GM18507 (cell line): ENCODE results near the gene SYVN1.

ENCODE experiments used
- DNase-seq: peaks from one replicate; pipeline ENCODE4 v3.0.0; 2011; ENCODE audit warnings: low read depth; ENCODE audit not compliant: insufficient read length; ENCODE audit errors: extremely low spot score
- FAIRE-seq: peaks from 2 replicates; lab custom pipeline; 2011; peaks lifted over from hg19 to GRCh38; lab: Jason Lieb, UNC

The SYVN1 gene

DNA sequence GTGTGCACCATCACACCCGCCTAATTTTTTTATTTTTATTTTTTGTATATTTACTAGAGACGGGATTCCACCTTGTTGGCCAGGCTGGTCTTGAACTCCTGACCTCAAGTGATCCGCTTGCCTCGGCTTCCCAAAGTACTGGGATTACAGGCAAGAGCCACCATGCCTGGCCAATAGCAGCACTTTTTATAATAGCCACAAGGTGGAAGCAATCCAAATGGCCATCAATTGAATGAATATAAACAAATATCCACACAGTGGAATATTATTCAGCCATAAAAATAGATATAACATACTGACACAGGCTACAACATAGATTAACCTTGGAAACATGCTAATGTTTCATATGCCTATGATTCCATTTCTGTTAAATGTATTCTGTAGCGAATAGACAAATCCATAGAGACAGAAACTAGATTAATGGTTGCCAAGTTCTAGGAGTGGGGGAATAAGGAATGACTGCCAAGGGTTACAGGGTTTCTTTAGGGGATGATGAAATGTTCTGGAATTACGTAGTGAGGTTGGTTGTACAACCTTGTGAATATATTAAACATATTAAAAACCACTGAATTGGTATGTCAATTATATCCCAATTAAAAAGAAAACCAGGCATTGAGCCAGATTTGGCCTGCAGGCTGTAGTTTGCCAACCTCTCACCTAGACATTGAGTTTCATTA is 33.5 kb downstream of the SYVN1 start:
- FAIRE-seq = no peak
- no peak for DNase-seq

DNA sequence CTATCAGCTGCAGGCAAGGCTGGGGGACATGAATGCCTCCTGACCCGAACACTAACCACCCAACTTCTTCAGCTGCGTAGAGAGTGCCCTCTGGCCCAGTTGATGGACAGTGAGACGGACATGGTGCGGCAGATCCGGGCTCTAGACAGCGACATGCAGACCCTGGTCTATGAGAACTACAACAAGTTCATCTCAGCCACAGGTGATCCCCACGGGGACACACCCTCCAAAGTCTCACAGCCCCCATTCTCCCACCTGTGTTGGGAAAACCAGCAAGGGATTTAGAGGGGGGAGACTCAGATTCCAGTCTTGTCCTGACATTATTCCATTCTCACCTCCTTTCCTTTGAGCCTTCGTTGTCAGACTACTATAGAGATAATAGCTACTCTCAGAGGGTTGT is 37.4 kb downstream of the SYVN1 start:
- no peak for FAIRE-seq

DNA sequence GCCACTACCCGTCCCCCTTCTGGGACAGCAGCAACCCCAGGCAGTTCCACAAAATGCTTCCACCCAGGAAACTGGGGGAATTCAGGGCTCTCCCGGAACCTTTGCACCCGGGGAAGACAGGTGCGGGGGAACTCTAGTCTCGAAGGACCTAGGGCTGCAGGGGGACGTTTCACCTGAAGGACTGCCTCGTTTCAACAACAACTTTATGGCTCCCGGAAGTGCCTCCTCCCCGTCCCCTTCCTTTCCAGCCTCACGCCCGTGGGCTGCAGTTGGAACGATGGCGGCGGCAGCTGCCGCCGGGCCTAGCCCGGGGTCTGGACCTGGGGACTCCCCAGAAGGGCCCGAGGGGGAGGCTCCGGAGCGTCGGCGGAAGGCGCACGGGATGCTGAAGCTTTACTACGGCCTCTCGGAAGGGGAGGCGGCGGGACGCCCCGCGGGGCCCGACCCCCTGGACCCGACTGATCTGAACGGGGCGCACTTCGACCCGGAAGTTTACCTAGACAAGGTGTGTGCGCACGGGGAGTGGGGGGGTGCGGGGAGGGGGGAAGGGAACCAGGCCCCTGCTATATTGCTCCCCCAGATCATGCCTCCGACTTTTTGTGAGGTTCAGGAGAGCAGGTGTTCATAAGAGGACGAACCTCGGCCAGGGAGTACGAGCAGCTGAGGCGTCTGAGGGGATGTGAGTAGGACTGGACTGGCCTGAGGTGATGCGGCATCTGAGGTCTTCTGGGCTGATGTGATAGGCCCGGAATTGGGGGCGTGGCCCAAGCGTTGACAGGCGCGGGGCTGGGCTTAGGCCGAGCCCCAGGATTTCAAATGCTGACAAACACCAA is 38.1 kb downstream of the SYVN1 start, which contains the start of gene VPS51:
VPS51 (plus strand) TSS at position 241 of the 833 bp plus-strand sequence; CDS start at position 278, 37 bp downstream.
- DNase-seq = peak; percentile 84
- peak; percentile 87 for FAIRE-seq

More for the DNA sequence above, 37.4 kb downstream of the SYVN1 start:
- no peak for DNase-seq

DNA sequence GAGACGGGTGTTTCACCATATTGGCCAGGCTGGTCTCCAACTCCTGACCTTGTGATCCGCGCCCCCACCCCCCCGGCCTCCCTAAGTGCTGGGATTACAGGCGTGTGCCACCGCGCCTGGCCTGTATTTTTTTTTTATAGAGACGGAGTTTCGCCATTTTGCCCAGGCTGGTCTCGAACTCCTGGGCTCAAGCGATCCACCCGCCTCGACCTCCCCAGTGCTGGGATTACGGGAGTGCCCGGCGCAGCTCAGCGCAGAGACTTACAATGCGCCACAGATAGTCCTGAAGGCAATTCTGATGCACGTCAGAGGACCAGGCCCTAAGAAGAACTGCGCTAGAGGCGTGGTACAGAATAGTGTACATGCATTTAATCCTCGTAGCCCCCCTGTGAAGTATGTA is 38.9 kb downstream of the SYVN1 start:
- FAIRE-seq = no peak
- DNase-seq = no peak

DNA sequence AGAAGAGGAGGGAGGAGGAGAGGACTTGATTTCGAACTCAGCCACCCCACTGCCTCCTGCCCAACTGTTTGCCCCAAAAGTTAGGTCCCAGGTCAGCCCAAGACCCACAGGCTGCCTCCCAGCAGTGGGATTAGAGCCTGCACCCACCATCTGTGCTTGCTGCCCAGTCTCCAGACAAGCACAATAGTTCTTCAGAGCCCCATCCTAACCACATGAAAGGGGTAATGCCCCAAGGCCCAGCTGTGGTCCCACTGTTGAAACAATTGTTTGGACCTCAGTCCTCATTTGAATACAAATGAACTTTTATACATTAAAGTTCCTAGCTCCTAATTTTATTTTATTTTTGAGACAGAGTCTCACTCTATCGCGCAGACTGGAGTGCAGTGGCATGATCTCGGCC is 43.7 kb downstream of the SYVN1 start:
- DNase-seq (no peak), FAIRE-seq (no peak)

DNA sequence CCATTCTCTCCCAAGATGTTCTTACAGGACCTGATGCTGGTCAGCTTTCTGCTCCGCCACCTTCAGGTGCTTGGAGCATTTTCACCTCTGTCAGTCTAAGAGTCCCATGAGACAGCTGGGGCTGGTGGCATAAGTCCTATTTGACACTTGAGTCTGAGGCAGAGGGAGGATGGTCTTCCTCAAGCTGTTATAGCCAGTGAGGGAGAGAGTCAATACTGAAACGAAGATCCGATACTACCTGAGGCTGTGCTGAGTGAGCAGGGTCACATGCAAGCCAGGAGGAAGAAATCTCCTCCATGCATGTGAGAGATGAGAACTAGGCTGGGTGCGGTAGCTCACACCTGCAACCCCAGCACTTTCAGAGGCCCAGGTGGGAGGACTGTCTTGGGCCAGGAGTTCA is 44.7 kb downstream of the SYVN1 start:
- FAIRE-seq = no peak
- no peak for DNase-seq

DNA sequence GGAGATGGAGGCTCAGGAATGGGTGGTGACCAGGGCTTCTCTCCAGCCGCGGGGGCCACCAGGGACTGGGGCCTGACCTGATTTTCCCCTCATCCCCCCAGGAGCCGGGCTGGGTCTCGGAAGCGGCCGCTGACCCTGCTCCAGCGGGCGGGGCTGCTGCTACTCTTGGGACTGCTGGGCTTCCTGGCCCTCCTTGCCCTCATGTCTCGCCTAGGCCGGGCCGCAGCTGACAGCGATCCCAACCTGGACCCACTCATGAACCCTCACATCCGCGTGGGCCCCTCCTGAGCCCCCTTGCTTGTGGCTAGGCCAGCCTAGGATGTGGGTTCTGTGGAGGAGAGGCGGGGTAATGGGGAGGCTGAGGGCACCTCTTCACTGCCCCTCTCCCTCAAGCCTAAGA is 46.5 kb downstream of the SYVN1 start:
- FAIRE-seq = no peak
- no peak for DNase-seq

DNA sequence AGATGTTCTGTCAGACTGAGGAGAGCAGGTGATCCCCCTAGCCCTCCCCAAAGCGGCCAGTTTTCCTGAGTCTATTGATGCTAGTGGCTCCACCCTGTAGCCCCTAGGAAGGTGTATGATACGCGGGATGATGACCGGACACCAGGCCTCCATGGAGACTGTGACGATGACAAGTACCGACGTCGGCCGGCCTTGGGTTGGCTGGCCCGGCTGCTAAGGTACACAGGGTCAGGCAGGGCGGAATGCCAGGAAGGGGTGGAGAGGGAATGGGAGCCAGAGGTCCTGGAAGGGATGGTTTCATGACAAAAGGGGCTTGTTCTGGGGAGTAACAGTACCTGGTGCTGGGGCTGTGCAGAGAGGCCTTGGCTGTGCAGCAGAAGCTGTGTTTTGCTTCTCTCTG is 47.1 kb downstream of the SYVN1 start:
- DNase-seq (no peak), FAIRE-seq (no peak)

DNA sequence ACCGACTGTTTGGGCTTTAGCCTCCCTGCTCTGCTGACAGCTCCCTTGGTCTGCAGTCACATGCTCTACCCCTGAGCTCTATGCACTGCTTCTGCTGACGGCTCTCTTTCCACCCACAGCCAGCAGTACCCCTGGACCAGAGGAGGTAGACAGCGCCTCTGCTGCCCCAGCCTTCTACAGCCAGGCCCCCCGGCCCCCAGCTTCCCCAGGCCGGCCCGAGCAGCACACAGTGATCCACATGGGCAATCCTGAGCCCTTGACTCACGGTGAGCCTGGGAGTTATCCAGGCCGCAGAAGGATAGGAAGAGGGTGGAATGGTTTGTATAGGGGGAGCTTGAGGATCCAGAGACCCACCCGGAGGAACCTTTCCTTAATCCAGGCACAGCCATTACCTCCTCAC is 47.5 kb downstream of the SYVN1 start:
- no peak for FAIRE-seq
- DNase-seq = no peak

DNA sequence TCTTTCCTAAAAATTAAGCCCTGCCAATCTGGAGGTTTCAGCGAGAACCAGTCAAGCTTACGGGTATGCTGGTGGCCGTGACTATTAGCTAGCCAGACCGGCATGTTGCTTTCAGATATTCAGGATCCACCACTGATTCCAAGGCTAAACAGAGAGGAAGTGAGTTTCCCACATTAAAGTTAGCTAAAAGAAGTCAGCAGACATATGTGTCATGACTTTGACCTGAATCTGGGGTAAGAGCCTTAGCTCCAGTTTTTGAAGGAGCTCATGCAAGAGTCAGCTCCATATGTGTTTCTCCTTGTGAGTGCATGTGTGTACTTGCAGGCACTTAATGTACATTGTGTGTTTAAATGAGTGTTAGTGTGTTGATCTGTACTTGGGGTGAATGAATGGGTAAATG is 48.9 kb downstream of the SYVN1 start:
- no peak for DNase-seq
- FAIRE-seq = no peak

DNA sequence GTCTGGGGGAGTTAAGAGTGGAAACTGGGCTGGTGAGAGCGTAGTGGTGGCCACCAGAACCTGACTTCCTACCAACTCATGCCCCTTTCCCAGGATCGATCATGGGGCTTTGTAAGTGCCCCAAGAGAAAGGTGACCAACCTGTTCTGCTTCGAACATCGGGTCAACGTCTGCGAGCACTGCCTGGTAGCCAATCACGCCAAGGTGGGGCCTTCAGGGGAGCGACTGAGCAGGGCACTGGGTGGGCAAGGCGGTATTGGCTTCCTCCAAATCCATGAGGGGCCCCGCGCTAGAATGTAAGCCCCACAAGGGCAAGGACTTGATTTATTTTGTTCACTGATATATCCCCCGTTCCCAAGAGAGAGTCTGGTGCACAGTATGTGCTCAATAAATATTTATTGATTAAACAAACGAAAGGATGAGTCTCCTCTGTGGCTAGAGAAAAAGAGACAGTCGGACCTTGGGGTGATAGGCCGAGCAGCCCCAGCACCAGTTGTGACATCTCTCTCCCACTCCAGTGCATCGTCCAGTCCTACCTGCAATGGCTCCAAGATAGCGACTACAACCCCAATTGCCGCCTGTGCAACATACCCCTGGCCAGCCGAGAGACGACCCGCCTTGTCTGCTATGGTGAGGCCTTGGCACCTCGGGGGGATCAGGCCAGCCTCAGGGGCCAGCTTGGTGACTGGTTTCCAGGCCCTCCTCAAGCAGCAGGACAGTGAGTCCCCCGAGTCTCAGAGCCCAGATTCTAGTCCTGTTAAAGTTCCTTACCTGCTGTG is 49.5 kb downstream of the SYVN1 start:
- no peak for FAIRE-seq

DNA sequence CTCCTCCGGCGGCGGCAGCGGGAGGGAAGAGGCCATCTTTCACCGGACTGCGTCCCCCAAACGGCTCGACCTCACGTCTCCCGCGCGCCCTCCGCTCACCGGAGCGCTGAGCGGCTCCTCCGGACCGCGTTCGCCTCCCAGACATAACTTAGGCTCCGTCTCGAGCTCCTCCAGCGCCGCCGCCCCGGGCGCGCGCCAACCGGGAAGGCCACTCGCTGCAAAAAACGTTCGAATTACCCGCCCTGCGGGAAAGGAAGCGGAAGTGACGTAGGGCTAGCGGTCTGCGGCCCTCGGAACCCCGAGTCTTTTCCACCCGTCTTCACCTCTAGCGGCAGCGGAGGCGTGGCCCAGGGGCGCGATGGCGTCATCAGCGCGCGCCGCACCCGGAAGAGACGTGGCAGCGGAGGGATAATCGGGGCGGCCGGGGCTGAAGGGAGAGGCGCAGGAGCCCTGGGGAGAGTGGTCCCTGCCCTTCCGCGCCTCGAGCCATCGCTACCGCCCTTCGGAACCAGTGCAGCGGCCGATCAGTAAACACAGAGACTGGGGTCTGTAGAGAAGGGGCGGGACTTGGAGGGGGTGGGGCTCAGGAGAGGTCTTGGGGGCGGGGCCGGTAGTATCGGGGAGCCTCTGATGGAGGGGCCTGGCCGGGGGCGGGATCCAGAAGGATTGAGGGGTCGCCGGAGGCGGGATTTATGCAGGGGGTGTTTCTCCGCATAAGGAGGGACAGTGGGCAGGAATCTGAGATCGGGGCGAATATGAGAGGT is 50.3 kb downstream of the SYVN1 start, which contains the start of the genes CDCA5 and ZFPL1:
CDCA5 (minus strand) TSS at position 207 of the 764 bp plus-strand sequence; CDS start at position 145, 62 bp downstream.
ZFPL1 (plus strand) TSS at position 389 of the 764 bp plus-strand sequence. CDS start 477 bp downstream, outside the sequence.
- DNase-seq (peak; percentile 98), FAIRE-seq (peak; percentile 95)

More for the DNA sequence above, 49.5 kb downstream of the SYVN1 start:
- no peak for DNase-seq

DNA sequence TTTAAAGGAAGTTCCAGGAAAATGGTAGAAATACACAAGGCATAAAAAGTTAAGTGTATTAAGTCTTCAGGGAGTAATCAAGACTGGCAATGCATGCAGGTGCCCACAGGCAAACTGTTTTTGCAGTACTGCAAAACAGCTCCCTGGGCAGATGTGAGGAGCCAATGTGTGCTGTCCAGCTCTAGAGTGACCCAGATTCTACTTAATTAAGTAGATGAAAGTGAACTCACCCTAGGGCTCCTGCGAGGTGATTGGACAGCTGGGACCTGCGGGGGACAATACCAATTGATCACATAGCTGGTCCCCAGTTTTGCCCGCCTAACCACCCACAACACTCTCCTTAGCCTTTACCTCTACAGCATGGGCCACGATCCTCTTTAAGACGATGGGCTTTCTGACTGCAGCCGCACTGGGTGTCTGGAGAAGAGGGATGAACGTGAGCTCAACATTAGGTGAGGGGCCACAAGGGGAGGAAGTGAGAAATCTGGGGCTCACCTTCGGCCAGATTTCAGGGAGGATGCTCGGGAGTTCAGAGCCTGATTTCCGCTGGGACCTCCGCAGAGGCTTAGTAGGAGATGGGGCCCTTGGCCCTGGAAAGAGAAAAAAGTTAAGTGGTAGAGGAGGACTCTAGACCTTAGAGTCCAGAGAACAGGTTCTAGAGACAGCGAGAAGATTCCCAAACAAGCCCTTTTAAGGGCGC is 51.0 kb downstream of the SYVN1 start:
- DNase-seq (no peak), FAIRE-seq (no peak)

DNA sequence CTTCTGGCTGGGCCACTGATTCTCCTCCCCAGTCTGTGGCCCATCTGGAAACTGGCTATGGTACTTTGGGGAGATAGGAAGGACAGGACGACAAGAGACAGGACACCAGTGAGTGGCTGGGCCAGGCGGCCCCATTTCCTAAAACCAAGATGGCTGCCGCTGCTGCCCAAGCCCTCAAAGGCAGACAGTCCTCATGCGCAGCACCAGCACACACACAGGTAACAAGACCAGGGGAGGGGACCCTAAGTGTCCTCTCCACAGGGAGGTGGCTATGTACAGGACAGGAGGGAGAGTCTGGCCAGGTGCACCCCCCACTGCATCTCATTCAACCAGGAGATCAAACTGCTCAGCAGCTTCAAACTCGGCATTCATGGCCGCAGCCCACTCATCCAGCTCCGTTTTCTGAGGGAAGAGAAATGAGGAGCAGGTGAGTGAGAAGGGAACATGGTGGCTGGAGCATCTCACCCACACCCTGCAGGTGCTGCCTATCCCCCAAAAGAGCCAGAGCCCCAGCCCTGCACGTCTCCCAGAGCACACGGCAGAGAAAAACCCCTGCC is 55.5 kb downstream of the SYVN1 start:
- FAIRE-seq = no peak
- DNase-seq = no peak

DNA sequence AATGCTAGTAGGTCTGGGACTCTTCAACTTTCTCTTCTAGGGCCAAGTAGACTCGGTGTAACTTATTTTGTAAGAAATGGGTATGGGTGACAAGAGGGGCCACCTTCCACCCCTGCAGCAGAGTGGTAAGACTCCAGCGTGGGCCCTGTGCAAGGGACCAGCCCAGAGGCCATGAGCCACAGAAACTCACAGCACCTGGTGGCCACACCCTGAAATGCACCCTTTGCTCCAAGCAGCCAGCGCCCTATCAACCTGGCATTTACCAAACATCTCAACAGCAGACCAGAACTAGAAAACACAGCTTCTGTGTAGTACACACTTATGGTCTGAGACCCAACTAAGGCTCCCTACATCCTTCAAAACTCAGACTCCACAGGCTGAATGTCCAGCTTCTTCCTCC is 56.2 kb downstream of the SYVN1 start:
- peak; percentile 51 for FAIRE-seq
- no peak for DNase-seq

DNA sequence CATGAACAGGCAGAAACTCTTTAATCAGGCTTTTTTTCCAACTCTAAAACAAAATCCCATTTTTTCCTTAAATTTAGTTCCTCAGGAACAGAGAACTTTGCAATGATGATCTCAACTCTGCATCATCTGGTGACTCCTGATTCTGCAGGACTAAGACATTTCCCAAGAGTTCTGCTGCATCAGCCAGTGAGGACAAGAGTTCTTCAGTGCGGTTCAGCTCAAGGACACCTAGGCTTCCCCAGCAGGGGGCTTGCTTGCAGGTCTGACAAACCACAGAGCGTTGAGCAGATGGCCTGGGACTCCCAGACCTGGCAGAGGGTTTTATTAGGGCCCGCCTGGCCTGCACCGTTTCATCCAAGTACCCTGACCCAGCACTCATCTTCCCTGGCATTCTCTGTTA is 56.9 kb downstream of the SYVN1 start:
- FAIRE-seq (no peak), DNase-seq (no peak)
